ENCODE measurements around the gene SOAT1. TPM values are rescaled to one million over a fixed set of nuclear protein-coding genes. Genes with fewer than 3 reads are reported as not detected.

The SOAT1 gene
- total RNA-seq, 4 donors from 2014 or later = 7.5 to 12.4 (median 10.4) TPM

DNA sequence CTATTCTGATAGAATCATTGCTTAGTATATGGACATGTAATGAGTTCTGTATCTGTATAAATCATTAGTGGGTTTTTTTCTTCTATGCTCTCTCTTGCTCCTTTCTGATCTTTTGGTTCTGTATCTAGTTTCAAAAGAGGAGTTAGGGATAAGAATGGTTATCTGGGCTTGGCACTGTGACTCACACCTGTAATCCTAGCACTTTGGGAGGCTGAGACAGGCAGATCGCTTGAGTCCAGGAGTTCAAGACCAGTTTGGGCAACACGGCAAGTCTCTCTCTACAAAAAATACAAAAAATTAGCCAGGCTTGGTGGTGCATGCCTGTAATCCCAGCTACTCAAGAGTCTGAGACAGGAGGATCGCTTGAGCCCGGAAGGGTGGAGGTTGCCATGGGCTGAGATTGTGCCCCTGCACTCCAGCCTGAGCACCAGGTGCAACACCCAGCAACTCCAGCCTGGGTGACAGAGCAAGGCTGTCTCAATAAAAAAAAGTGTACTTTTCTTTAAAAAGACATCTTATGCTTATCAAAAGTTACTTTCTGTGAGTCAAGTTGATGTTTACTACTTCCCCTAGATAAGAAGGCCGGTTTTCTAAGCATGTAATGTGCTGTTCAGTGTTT, 44.5 kb downstream of the SOAT1 start:
- Histone ChIP-seq H3K27me3 (no peaks in the 10 kb centered on the region), H3K9me3 (no peaks in the 10 kb centered on the region), H3K4me3 (no peak overlapping the region), H3K4me1 (no peaks in the 10 kb centered on the region), H3K36me3 (peaks cover 0 to 13% (median 0%) of the 10 kb centered on the region in 3 donors), H3K27ac (no peak overlapping the region)
- no peak for TF ChIP-seq POLR2A (IDR thresholded peaks at IDR 0.05)
- TF ChIP-seq CTCF (IDR thresholded peaks at IDR 0.05) = no peak
- no peak for DNase-seq

DNA sequence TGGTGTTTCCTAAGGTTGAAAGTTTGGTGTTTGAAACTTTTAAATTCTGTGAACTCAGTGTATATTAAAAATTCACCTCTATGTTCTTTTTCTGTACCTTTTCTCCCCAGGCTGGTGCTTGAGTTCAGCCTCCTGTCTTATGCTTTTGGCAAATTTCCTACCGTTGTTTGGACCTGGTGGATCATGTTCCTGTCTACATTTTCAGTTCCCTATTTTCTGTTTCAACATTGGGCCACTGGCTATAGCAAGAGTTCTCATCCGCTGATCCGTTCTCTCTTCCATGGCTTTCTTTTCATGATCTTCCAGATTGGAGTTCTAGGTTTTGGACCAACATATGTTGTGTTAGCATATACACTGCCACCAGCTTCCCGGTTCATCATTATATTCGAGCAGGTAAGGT, 47.3 kb downstream of the SOAT1 start:
- TF ChIP-seq POLR2A (IDR thresholded peaks at IDR 0.05) (no peak), CTCF (IDR thresholded peaks at IDR 0.05) (no peak)
- Histone ChIP-seq H3K27ac (no peak overlapping the region), H3K9me3 (no peaks in the 10 kb centered on the region), H3K36me3 (peaks cover 0 to 25% (median 0%) of the 10 kb centered on the region in 3 donors), H3K4me3 (no peak overlapping the region), H3K4me1 (no peaks in the 10 kb centered on the region), H3K27me3 (no peaks in the 10 kb centered on the region)
- DNase-seq = no peak

GRCh38 chr1:179341943-179342547, 48.4 kb downstream of the SOAT1 start:
- Histone ChIP-seq H3K27me3 (no peaks in the 10 kb centered on the region), H3K36me3 (peaks cover 0 to 35% (median 0%) of the 10 kb centered on the region in 3 donors), H3K4me3 (no peak overlapping the region), H3K4me1 (no peaks in the 10 kb centered on the region), H3K9me3 (no peaks in the 10 kb centered on the region), H3K27ac (no peak overlapping the region)
- TF ChIP-seq POLR2A (IDR thresholded peaks at IDR 0.05) (no peak), CTCF (IDR thresholded peaks at IDR 0.05) (no peak)
- no peak for DNase-seq

- DNase-seq = no peak
- no peak overlapping the region for H3K4me3 ChIP-seq
- TF ChIP-seq POLR2A (IDR thresholded peaks at IDR 0.05) (no peak), CTCF (IDR thresholded peaks at IDR 0.05) (no peak)
- no peaks in the 10 kb centered on the region for H3K9me3 ChIP-seq
- no peak overlapping the region for H3K27ac ChIP-seq
- no peaks in the 10 kb centered on the region for H3K4me1 ChIP-seq
- H3K27me3 ChIP-seq = no peaks in the 10 kb centered on the region
- peaks cover 0 to 39% (median 0%) of the 10 kb centered on the region in 3 donors for H3K36me3 ChIP-seq
Observed at GRCh38 chr1:179342740-179343404, 49.3 kb downstream of the SOAT1 start.

- Histone ChIP-seq H3K4me1 (no peaks in the 10 kb centered on the region), H3K27ac (no peak overlapping the region), H3K36me3 (peaks cover 0 to 53% (median 0%) of the 10 kb centered on the region in 3 donors), H3K9me3 (no peaks in the 10 kb centered on the region), H3K4me3 (no peak overlapping the region), H3K27me3 (no peaks in the 10 kb centered on the region)
- TF ChIP-seq CTCF (IDR thresholded peaks at IDR 0.05) (no peak), POLR2A (IDR thresholded peaks at IDR 0.05) (no peak)
- no peak for DNase-seq
Observed at GRCh38 chr1:179351281-179351680, 57.7 kb downstream of the SOAT1 start.
